HFFc6 (cell line): ENCODE data around the gene DACH1. TPM values are rescaled to one million over a fixed set of nuclear protein-coding genes. Genes with fewer than 3 reads are reported as not detected.

Experiments
- DNase-seq: peaks from one replicate; pipeline ENCODE4 v3.0.0-alpha.2; 2018
- H3K27ac Mint-ChIP-seq: 2 replicates; pipeline ENCODE4 v1.8.0; 2020; ENCODE audit warnings: mild to moderate bottlenecking, mixed read lengths
- H3K27me3 Mint-ChIP-seq: 2 replicates; pipeline ENCODE4 v1.8.0; 2021; ENCODE audit warnings: mild to moderate bottlenecking, moderate library complexity, mixed read lengths; ENCODE audit not compliant: insufficient read depth
- H3K36me3 Mint-ChIP-seq: 2 replicates; pipeline ENCODE4 v1.8.0; 2021; ENCODE audit warnings: low read depth, mixed read lengths
- H3K4me1 Mint-ChIP-seq: 2 replicates; pipeline ENCODE4 v1.8.0; 2020; ENCODE audit warnings: low read depth, mixed read lengths
- H3K4me3 Mint-ChIP-seq: 2 replicates; pipeline ENCODE4 v1.8.0; 2020; ENCODE audit warnings: mild to moderate bottlenecking, moderate library complexity, mixed read lengths
- H3K9me3 Mint-ChIP-seq: 2 replicates; pipeline ENCODE4 v1.8.0; 2020; ENCODE audit warnings: mild to moderate bottlenecking, mixed read lengths
- CTCF ChIP-seq: fragments of 200-600 bp; sonication (generic); IDR thresholded peaks from 2 replicates; pipeline ENCODE4 v1.5.0; 2021; ENCODE audit warnings: antibody characterized with exemption, mild to moderate bottlenecking
- total RNA-seq, 6 experiments: library from RNA; stranded (reverse); fragmentation: NEBNext Ultra II Directional; extraction: Animal tissue kit (Norgen Biotek cat#: 25700); gene quantifications; 2 replicates in 1 of 6; 3 replicates in 5 of 6; pipeline ENCODE4 v1.2.3, GENCODE V29; 2021

Gene DACH1
- total RNA-seq, 6 experiments from 2014 or later, result not detected

- Mint-ChIP-seq H3K9me3 (no peaks in the 10 kb centered on the region; the same call in 1 of the 2 replicates), H3K4me3 (peak overlapping the region; percentile 46), H3K36me3 (no peaks in the 10 kb centered on the region), H3K27me3 (peaks cover 18% of the 10 kb centered on the region; the same call in 1 of the 2 replicates), H3K4me1 (peaks cover 9% of the 10 kb centered on the region), H3K27ac (no peak overlapping the region)
- no peak for DNase-seq
- no peak for TF ChIP-seq CTCF
These were observed 1.1 kb downstream of the DACH1 start for GRCh38 chr13:71865874-71866334.

DNA sequence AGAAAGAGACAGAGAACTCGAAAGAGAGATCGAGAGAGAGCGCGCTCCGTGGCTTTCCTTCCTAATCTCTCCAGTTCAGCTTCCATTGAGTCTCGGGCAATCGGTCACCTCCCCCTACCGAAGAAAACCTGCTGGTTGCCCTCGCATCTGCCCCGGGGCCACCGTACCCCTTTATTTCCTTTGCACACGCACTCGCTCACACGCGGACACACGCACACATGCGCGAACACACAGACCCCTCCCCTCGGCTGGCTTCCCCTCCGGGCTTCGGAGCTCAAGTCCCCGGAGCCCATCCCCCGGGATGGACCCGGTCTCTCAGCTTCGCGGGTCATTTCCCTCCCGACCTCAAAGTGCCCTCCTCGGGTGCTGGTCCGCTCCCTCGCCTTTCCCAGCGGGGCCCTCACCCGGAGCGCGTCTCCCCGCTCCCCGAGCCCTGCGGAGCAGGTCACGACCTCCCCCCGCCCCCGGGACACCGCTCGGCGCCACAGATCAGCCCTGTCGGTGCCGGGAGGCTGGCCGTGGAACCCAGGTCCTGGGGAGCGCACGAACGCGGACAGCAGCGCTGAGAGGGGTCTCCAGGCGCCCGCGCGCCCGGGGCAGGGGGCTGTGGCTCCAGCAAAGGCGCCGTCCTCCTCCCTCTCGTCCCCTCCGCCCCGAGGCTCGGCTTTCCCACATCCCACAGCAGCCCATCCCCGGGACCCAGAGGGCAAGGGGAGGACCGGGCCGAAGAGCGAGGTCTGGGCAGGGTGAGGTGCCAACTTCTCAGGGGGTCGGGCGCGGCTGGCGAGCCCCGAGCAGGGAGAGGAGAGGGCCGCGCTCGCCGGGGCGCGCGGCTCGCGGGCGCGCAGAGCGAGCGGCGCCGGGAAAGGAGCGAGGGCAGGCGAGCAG is 1.8 kb downstream of the DACH1 start:
- no peaks in the 10 kb centered on the region for H3K36me3 Mint-ChIP-seq
- DNase-seq, result no peak
- TF ChIP-seq CTCF, result no peak
- no peaks in the 10 kb centered on the region; the same call in 1 of the 2 replicates for H3K9me3 Mint-ChIP-seq
- H3K4me3 Mint-ChIP-seq, result peak overlapping the region; percentile 60
- no peak overlapping the region for H3K27ac Mint-ChIP-seq
- H3K27me3 Mint-ChIP-seq, result peaks cover 18% of the 10 kb centered on the region; the same call in 1 of the 2 replicates
- H3K4me1 Mint-ChIP-seq, result peaks cover 9% of the 10 kb centered on the region

DNA sequence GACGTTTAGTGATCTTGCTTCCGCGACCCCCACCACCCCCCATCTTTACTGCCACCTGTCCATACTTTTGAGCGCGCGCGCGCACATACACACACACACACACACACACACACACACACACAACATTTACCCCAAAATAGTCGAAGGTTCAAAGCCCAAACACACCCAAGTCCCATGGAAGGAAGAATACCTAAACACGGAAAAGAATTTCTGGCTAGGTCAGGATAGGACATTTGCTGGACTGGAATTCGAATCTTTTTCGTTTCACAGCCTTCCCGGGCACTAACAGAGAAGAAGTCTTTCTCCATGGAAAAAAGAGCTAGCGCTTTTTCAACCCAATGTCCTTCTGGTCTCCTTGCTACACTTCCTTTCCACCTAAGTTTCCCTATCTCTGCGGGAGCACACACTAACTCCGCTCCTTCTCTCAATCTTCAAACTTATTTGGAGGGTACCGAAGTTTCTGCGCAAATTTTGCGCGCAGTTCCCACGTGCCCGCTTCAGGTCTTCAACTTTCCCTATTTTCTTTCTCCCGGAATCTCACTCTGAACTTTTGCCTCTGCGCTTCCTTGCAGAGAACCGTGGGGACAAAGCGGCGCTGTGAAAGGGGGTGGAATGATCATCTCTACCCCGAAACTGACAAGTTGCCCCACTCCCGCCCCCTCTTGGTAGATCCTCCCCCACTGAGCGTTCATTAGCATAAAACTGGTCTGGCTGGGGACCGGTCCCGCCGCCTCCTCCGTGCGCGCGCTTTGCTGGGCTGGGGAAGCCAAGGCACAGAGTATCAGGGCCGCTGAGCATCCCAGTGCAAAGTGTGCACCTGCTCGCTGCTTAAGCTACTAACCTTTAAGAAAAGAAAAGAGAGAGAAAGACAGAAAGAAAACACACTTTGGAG is 2.7 kb downstream of the DACH1 start:
- Mint-ChIP-seq H3K4me3 (peak overlapping the region; percentile 60), H3K27ac (no peak overlapping the region), H3K4me1 (peaks cover 9% of the 10 kb centered on the region), H3K9me3 (no peaks in the 10 kb centered on the region; the same call in 1 of the 2 replicates), H3K36me3 (no peaks in the 10 kb centered on the region), H3K27me3 (peaks cover 18% of the 10 kb centered on the region; the same call in 1 of the 2 replicates)
- DNase-seq, result no peak
- no peak for TF ChIP-seq CTCF

DNA sequence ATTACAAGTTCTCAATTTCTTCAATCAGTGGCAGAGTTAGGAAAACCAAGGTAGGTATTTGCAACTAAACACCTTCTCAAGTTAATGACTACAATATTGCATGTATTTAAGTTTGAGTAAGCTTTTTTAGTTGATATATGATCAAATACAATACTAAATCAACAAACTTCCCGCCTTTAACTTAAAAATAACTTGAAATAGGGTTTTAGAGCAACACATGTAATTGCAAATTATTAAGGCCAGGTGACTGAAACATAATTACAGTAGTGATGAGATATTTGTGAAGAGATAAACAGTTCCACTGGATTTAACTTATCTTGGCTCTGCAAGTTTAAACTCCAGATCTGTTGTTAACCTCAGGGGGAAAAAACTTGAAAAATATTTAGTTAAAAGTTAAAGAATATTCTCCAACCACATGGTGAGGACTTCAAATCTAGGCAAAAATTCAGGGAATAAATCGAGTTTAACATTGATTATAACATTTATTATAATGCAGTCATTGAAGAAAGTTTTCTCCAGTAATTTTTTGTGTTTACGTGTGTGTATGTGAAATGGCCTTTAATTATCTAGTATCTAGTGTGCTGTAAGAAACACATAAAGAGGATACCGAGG is 3.6 kb downstream of the DACH1 start:
- Mint-ChIP-seq H3K27me3 (peaks cover 18% of the 10 kb centered on the region; the same call in 1 of the 2 replicates), H3K4me3 (no peak overlapping the region), H3K36me3 (no peaks in the 10 kb centered on the region)

More for the DNA sequence above, 3.6 kb downstream of the DACH1 start:
- H3K27ac Mint-ChIP-seq, result no peak overlapping the region
- H3K4me1 Mint-ChIP-seq, result peaks cover 9% of the 10 kb centered on the region
- TF ChIP-seq CTCF, result no peak
- no peaks in the 10 kb centered on the region; the same call in 1 of the 2 replicates for H3K9me3 Mint-ChIP-seq
- DNase-seq, result no peak
